Activated effector memory CD4-positive, alpha-beta T cell treated with Interleukin-2 at 50 U/mL for 16 hours (primary cell): ENCODE data around the gene TREX2.

Experiments
- DNase-seq: peaks from one replicate; pipeline ENCODE4 v3.0.0-alpha.2; 2020

The TREX2 gene

GRCh38 chrX:153475271-153475670, 29.4 kb upstream of the TREX2 start:
- DNase-seq: no peak

GRCh38 chrX:153474718-153475117, 28.9 kb upstream of the TREX2 start:
- DNase-seq: peak; percentile 27

DNA sequence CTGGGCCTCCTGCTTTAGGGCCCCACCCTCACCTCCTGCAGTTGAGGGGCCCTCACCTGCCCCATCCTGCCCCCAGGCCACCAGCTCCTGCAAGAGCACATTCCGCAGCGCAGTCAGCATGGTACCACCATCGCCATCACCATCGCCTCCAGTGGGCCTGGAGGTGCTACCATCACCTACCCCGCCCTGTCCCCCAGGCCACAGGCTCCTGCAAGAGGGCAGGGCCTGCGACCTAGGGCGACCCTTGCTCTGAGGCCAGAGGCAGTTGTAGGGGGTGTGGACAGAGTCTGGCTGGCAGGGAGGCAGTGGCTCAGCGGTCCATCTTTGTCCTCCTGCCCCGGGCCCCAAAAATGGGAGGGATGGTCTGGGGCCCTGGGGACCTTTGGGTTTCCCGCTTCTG, 28.4 kb upstream of the TREX2 start:
- DNase-seq: no peak

GRCh38 chrX:153473126-153473525, 27.3 kb upstream of the TREX2 start:
- DNase-seq: no peak

GRCh38 chrX:153471663-153472280, 25.9 kb upstream of the TREX2 start:
- no peak for DNase-seq

DNA sequence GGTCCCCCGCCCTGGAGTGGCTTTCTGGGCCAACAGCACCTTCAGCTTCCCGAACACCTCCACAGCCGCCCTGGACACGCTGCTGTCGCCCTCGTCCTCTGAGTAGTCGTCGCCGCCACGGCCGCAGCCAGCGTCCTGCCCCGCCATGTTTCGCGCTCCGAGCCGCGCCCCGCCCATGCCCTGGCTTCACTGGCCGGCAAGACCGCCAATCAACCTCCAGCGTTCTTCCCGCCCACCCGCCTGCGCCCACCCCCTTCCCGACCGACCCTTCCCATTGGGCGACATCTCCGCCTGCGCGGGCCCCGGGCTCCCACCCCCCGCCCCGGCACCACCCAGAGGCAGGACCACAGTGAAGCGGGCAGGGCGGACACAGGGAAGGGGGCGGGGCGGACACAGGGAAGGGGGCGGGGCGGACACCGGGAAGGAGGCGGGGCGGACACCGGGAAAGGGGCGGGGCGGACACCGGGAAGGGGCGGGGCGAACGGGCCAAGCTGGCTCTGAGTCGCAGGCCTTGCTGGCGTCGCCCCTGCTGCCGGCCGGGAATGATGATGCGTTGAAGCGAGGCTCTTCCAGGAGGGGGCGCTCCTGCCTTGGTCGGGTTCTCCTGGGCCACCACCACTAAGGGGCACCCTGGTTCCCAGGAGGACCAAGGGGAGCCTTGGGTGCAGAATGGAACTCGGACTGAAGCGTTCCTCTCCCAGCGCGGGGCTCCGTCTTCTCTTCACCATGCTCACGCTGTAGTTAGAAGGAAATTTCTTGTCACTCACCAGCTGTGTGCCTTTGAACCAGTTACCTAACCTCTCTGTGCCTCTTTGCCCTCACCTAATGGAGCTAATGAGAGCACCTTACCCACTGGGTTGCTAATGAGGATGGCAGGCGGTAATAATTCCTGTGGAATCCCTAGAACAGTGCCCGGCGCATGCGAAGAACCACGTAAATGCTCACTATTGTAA, 24.8 kb upstream of the TREX2 start, which contains the start of gene HAUS7:
TSS of gene HAUS7 (minus strand) at position 166 of the 953 bp plus-strand sequence. CDS start at position 147, 19 bp downstream.
- peak; percentile 78 for DNase-seq

- no peak for DNase-seq
Measured at GRCh38 chrX:153469811-153470410, 24.1 kb upstream of the TREX2 start.

DNA sequence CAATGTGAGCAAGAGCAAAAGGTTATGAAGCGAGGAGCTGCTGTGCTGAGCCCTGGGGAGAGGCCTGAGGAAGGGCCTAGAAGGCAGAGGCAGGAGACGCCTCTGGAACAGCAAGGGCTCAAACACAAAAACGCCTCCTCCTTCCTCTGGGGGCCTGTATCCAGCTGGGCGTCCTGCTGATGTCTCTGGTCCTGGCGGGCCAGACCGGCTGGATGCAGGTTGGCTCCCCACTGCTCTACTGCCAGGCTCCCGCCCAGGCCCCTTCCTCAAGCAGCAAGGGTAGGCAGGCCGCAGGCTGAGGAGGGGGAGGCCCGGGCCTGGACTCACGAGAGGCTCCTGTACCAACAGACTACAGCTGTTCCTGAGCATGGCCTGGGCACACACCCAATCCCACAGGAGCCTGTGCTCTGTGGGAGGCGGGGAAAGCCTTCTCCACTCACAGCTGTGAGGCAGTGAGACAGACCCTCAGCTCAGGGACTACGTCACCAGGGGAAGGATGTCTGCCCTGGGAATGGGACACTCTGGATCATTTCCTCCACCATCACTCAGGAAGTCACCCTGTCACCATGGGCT, 22.2 kb upstream of the TREX2 start:
- no peak for DNase-seq

DNA sequence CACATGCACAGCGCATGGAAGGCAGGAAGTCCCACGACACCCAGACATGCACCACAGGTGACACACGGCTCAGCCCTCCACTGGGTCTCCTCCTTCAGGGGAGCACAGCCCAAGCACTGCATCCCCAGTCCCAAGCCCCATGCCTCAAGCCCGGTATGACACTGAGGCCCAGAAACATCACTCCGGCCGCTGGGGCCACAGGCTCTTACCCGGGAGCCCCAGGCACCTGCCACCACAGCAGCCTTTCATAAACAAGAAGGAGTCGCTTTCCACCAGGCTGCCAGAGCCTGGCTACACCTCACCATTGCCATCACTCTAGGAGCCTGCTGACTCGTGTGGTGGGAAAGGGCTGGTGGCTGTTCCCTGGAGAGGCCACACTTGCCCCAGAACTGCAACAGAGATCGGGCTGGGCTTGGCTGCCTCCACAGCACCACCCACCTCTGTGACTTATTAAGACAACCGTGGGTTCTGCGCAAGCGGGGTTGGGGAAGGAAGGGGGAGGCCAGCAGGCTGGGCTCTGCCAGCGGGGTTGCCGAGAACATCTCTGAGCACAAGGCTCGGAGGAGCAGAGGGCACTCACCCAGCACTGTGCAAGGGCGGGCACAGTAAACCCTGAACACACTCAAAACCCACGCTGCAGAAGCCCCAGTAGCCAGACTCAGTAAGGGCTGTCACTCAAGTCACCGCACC, 20.0 kb upstream of the TREX2 start:
- DNase-seq: no peak

GRCh38 chrX:153464116-153464515, 18.3 kb upstream of the TREX2 start:
- no peak for DNase-seq

- no peak for DNase-seq
Measured at GRCh38 chrX:153463556-153463955, 17.7 kb upstream of the TREX2 start.

- DNase-seq: no peak
Measured at GRCh38 chrX:153463031-153463430, 17.2 kb upstream of the TREX2 start.

DNA sequence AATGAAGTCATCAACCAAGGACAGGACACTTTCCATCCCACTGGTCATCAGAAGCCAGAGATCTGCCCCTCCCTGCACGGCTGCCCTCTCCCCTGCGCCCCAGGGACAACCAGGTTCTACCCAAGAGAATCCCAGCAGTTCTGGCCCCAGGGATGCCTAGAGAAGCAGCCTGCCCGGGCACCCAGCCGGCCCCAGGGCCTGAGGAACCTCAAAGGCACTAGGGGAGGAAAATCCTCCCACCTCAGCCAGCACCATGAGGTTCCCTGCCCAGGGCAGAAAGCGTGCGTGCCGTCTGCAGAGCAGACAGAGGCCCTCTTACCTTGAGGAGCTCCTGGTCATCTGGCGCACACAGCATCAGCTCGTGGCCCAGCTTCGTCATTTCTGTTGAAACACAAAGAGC, 16.4 kb upstream of the TREX2 start:
- no peak for DNase-seq

- DNase-seq: peak; percentile 12
Measured at GRCh38 chrX:153460826-153461225, 15.0 kb upstream of the TREX2 start.

DNA sequence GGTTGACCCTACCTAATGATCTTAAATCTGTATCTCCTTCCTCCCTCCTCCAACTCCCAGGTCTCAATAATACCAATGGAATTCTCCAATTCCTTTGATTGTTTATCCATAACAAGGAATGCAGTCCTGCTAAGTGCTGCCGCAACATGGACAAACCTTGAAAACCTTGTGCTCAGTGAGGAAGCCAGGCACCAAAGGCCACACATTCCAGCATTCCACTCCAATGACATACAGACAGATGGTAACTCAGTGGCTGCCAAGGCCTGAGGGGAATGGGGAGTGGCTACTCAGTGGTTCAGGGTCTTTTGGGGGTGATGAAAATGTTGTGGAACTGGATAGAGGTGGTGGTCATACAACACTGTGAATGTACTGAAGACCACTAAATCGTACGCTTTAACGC, 14.1 kb upstream of the TREX2 start:
- DNase-seq: no peak

DNA sequence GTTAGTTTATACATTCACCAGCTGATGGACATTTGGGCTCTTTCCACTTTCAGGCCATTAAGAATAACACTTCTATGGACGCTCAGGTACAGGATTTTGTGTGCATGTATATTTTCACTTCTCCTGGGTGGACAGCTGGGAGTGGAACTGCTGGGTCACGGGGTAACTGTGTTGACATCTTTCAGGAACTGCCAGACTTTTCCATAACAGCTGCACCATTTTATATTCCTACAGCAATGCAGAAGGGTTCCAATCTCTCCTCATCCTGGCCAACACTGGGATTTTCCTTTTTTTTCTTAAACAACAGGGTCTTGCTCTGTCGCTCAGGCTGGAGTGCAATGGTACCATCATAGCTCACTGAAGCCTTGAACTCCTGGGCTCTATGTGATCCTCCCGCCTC, 12.6 kb upstream of the TREX2 start:
- DNase-seq: no peak

DNA sequence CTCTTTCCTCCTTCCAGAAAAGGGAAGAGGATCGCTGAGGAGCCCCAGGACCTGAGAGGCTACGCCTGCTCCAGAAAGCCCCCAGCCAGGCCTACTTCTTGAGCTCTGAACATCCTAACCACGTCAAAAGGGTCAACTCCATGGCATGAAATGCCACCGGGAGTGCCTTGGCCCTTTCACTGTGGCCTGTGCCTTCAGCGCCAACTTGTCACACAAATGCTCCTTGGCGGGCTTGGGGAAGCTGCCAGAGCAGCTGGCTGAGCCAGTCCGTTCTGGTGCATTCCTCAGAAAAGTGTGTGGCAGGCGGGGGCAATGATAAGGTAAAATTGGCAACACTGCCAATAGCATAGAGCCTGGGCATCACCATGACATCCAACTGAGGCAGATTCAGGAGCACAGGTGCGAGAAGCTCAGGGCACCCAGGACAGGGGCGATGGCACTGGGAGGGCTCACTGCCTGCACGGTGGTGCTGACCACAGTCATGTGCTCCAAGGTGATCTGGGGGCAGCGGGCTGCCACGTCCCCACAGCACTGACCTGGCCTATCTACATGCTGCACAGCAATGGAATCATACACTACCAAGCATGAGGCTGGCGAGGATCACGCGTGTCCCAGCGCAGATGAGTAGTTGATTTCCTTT, 12.1 kb upstream of the TREX2 start:
- DNase-seq: no peak

GRCh38 chrX:153457136-153457825, 11.4 kb upstream of the TREX2 start:
- DNase-seq: no peak

DNA sequence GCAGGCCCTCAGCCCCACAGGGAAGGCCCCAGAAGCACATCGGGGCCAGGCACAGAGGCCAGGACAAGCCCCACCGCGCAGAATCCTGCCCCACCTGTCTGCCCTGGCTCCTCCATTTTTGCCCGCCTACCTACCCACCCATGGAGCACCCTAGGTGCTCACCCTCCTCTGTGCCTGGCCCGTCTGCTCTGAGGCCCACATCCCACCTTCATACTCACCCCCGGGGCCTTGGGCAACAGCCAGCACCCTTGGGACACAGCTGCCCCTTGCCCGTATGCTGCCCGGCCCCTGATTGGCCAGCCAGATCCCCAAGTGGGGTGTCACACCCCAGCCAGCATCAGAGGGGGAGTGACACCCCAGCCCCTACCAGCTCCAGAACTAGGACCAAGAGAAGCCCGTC, 10.8 kb upstream of the TREX2 start:
- no peak for DNase-seq

GRCh38 chrX:153456161-153456560, 10.3 kb upstream of the TREX2 start:
- DNase-seq: no peak

GRCh38 chrX:153455571-153455970, 9.7 kb upstream of the TREX2 start:
- DNase-seq: no peak
